GM10266 (cell line): Measurements from ENCODE around the gene SMIM14.
A peak's percentile ranks its signal among the peaks of the same experiment; 100 is the strongest.

ENCODE experiments used
- DNase-seq: peaks from one replicate; pipeline ENCODE4 v3.0.0; 2012; ENCODE audit errors: extremely low spot score
- TF ChIP-seq, protein P1 (sequence below): IDR thresholded peaks from 2 replicates; pipeline ENCODE4 v1.5.1; 2012; ENCODE audit warnings: mild to moderate bottlenecking, low read depth; ENCODE audit not compliant: control insufficient read depth, insufficient read depth; ENCODE audit errors: missing control alignments

Gene SMIM14

DNA sequence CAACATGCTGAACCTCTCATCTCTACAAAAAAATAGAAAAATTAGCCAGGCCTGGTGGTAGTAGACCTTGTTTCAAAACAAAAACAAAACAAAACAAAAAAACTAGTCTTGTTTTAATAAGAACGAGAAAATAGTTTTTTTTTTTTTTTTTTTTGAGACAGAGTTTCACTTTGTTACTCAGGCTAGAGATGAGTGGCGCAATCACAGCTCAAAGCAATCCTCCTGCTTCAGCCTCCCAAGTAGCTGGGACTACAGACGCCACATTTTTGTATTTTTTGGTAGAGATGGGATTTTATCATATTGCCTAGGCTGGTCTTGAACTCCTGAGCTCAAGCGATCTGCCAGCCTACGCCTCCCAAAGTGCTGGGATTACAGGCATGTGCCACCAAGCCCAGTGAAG lies 63.7 kb downstream of the SMIM14 start:
- TF ChIP-seq, protein P1, sequence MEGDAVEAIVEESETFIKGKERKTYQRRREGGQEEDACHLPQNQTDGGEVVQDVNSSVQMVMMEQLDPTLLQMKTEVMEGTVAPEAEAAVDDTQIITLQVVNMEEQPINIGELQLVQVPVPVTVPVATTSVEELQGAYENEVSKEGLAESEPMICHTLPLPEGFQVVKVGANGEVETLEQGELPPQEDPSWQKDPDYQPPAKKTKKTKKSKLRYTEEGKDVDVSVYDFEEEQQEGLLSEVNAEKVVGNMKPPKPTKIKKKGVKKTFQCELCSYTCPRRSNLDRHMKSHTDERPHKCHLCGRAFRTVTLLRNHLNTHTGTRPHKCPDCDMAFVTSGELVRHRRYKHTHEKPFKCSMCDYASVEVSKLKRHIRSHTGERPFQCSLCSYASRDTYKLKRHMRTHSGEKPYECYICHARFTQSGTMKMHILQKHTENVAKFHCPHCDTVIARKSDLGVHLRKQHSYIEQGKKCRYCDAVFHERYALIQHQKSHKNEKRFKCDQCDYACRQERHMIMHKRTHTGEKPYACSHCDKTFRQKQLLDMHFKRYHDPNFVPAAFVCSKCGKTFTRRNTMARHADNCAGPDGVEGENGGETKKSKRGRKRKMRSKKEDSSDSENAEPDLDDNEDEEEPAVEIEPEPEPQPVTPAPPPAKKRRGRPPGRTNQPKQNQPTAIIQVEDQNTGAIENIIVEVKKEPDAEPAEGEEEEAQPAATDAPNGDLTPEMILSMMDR, result no peak
- DNase-seq, result no peak

DNA sequence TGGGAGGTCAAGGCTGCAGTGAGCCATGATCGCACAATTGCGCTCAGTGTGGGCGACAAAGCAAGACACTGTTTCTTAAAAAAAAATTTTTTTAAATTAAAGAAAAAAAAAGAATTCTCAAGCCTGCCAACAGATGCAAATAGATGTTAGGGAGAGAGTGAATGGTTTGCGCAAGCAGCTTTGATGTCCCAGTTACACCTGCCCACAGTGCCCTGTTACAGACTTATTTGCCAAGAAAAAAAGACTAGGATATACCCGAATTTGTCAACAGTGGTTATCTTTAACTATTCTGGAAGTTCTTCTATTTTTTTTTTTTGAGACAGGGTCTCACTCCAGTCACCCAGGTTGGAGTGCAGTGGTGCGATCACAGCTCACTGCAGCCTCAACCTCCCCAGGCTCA lies 67.2 kb downstream of the SMIM14 start:
- TF ChIP-seq, protein P1, result no peak
- DNase-seq, result no peak

DNA sequence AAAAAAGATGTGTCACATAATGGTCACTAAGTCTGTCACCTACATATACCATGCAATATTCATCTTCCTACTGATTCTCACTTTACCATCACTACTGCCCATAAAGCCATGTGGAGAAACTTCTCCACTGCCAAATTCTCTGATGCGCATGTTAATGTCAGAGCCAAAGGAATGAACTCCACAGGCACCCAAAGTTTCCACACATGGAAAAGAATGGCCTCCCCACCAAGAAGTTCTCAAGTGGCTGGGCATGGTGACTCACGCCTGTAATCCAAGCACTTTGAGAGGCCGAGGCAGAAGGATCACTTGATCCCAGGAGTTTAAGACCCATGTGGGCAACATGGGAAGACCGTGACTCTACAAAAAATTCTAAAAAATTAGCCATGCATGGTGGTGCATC lies 67.6 kb downstream of the SMIM14 start:
- TF ChIP-seq, protein P1, result no peak
- no peak for DNase-seq

DNA sequence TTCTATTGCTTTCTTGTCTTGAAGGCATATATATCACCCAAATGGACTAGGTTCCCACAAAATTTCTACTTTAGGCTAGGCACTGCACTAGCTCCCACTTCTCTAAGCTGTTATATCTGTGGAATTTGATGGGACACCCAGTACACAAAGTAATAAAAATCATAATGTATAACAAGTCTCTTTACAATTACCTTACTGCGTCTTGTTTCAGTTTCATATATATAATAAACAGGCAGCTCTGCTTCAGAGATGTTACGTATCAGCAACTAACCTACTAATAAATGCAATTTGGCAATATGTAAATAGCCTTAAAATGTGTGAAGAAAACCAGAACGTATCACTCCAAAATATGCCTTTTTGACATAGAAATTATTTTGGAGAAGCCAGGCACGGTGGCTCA lies 69.5 kb downstream of the SMIM14 start:
- TF ChIP-seq, protein P1, result no peak

DNA sequence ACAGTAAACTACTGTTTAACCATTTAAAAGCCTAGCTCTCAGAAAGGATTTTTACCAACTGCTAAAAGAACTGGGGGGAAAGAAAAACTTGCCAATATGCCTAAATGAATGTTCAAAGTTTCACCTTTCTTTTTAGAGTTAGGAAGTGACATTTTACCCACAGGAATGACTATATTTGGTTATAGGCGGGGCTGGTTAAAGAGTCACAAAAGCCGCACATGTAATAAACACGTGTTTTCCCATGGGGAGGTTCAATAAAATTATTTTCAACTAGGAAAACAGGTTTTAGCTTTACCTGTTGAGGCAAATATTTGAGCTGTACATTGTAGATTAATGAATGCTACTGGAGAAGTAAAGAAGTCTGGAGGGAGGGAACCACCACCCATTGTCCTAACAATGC lies 69.9 kb downstream of the SMIM14 start:
- TF ChIP-seq, protein P1, result no peak
- peak; percentile 20 for DNase-seq

More for the DNA sequence above, 69.5 kb downstream of the SMIM14 start:
- DNase-seq, result no peak

DNA sequence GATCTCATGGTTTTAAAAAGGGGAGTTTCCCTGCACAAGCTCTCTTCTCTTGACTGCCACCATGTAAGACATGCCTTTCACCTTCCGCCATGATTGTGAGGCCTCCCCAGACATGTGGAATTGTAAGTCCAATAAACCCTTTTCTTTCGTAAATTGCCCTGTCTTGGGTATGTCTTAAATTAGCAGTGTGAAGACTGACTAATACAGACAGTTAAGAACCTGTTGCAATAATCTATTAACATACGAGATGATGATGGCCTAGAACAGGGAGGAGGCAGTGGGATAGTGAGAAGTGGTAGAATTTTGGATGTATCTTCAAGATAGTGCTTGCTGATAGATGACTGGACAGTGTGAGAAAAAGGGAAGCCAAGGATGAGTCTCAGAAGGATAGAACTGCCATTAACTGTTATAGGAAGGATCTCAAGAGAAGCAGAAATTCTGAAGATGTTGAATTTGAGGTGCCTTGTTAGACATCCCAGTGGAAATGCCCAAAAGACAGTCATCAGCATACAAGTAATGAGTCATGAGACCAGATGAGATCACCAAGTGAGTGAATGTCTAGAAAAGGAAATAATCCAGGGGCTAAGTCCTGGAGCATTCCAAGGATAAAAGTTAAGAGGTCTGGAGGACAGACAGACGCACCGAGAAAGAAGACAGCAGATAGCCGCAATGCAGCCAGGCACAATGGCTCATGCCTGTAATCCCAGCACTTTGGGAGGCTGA lies 72.6 kb downstream of the SMIM14 start:
- TF ChIP-seq, protein P1, result no peak
- no peak for DNase-seq

DNA sequence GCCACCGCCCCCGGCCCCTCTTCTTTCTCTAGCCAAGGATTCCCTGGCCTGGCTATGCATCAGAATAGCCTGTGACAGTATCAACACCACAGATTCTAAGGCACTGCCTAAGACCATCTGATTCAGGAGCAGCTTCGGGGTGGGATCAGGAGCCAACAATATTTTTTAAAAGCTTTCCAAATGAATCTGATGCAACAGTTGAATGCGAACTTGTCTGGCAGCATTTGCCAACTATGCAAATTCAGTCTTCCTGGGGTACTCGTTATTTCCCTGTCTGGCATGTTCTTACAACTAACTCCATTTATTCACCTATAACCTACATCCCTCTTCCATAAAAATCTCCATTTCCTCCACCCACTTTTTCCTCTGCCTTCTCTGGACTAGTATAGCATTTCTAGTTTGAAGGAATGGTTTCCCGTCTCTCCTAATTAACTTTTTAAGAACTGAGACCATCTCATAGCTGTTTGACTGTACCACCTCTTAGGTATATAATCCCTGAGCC lies 75.3 kb downstream of the SMIM14 start:
- TF ChIP-seq, protein P1, result no peak
- no peak for DNase-seq
